ENCODE data around the gene RUNX1.

RUNX1 gene

DNA sequence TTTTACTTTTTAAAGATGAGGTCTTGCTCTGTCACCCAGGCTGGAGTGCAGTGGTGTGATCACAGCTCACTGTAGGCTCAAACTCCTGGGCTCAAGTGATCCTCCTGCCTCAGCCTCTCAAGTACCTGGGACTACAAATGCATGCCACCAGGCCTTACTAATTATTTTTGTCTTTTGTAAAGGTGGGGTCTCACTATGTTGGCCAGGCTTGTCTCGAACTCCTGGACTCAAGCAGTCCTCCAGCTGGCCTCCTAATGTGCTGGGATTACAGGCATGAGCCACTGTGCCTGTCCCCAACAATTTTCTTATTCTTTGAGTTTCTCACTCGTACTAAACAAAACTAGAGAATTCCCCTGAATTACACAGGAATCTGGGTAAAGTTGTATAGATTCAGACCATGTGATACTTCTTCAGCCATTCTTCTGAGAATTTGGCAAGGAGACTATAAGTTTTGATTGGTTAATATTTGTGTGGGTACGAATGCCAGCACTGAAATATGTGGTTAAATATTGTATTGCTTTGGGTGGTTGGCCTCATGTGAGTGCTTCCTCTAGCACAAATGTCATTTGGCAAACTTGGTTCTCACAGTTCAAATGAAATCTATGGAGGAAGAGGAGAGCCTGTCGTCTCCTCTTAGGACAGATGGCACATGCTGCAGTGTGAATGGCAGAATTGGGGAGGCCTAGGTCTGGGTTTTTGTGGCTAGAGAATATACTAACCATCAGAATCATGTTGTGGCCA lies 104.9 kb downstream of the RUNX1 start:
- no peak overlapping the region for H3K4me3 ChIP-seq (ENCODE audit: low read depth, low read length)
- H3K4me1 ChIP-seq, result no peaks in the 10 kb centered on the region
- TF ChIP-seq, protein P1, sequence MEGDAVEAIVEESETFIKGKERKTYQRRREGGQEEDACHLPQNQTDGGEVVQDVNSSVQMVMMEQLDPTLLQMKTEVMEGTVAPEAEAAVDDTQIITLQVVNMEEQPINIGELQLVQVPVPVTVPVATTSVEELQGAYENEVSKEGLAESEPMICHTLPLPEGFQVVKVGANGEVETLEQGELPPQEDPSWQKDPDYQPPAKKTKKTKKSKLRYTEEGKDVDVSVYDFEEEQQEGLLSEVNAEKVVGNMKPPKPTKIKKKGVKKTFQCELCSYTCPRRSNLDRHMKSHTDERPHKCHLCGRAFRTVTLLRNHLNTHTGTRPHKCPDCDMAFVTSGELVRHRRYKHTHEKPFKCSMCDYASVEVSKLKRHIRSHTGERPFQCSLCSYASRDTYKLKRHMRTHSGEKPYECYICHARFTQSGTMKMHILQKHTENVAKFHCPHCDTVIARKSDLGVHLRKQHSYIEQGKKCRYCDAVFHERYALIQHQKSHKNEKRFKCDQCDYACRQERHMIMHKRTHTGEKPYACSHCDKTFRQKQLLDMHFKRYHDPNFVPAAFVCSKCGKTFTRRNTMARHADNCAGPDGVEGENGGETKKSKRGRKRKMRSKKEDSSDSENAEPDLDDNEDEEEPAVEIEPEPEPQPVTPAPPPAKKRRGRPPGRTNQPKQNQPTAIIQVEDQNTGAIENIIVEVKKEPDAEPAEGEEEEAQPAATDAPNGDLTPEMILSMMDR (IDR thresholded peaks at IDR 0.05), result no peak
- no peaks in the 10 kb centered on the region for H3K27me3 ChIP-seq (ENCODE audit: control insufficient read depth, insufficient read depth, low read length)
- H3K36me3 ChIP-seq (ENCODE audit: control insufficient read depth, insufficient read depth, low read length), result no peaks in the 10 kb centered on the region
- no peak overlapping the region for H3K9ac ChIP-seq
- H2AFZ ChIP-seq, result no peak overlapping the region
- no peaks in the 10 kb centered on the region for H3K79me2 ChIP-seq
- no peak overlapping the region for H3K4me2 ChIP-seq (ENCODE audit: low read length)
- no peak overlapping the region for H3K27ac ChIP-seq
- H3K9me3 ChIP-seq (ENCODE audit: control insufficient read depth, low read length), result no peaks in the 10 kb centered on the region

DNA sequence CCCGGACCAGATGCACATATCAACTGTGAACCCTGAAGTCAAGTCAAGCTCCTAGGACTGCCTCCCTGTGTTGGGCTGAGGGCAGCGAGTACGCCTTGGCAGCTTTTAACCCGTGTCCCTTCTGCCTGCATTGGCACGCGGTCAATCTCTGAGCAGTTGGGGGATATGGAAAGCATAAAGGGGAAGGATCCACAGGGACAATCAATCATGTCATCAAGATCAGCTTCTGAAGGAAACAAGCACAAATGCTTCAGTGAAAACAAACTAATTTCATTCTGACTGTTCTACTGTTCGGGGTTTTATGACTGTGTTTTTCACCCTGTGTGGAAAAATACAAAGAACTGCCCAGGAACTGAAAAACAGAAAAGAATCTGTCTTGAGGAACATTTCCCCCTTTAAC lies 106.2 kb downstream of the RUNX1 start:
- Histone ChIP-seq H3K4me1 (no peaks in the 10 kb centered on the region), H3K79me2 (no peaks in the 10 kb centered on the region), H3K36me3 (ENCODE audit: control insufficient read depth, insufficient read depth, low read length) (no peaks in the 10 kb centered on the region), H3K9ac (no peak overlapping the region), H3K9me3 (ENCODE audit: control insufficient read depth, low read length) (no peaks in the 10 kb centered on the region), H2AFZ (no peak overlapping the region), H3K4me3 (ENCODE audit: low read depth, low read length) (no peak overlapping the region), H3K27ac (no peak overlapping the region), H3K4me2 (ENCODE audit: low read length) (no peak overlapping the region), H3K27me3 (ENCODE audit: control insufficient read depth, insufficient read depth, low read length) (no peaks in the 10 kb centered on the region)
- TF ChIP-seq, protein P1 (IDR thresholded peaks at IDR 0.05), result no peak

DNA sequence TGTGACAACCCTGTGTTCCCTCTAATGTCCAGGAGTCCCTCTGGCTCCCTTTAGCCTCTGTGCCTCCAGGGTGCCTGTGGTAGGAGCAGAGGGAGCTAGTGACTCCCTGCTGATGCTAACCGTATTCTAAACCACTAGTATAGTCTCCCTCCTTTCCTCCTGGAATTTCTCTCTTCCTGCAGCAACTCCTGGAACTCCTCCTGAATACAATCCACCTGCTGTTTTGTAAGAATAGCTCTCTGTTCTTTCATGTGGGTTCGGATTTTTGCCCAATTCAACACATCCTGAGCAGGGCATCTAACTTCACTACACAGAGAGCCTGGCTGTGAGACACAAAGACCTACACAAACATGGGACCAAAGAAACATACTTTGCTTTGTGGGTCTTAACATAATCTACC lies 107.9 kb downstream of the RUNX1 start:
- H3K9ac ChIP-seq, result no peak overlapping the region
- no peaks in the 10 kb centered on the region for H3K4me1 ChIP-seq
- H2AFZ ChIP-seq, result no peak overlapping the region
- H3K9me3 ChIP-seq (ENCODE audit: control insufficient read depth, low read length), result no peaks in the 10 kb centered on the region
- no peaks in the 10 kb centered on the region for H3K27me3 ChIP-seq (ENCODE audit: control insufficient read depth, insufficient read depth, low read length)
- H3K4me2 ChIP-seq (ENCODE audit: low read length), result no peak overlapping the region
- no peaks in the 10 kb centered on the region for H3K79me2 ChIP-seq
- TF ChIP-seq, protein P1 (IDR thresholded peaks at IDR 0.05), result no peak
- H3K27ac ChIP-seq, result no peak overlapping the region
- H3K4me3 ChIP-seq (ENCODE audit: low read depth, low read length), result no peak overlapping the region
- H3K36me3 ChIP-seq (ENCODE audit: control insufficient read depth, insufficient read depth, low read length), result no peaks in the 10 kb centered on the region

DNA sequence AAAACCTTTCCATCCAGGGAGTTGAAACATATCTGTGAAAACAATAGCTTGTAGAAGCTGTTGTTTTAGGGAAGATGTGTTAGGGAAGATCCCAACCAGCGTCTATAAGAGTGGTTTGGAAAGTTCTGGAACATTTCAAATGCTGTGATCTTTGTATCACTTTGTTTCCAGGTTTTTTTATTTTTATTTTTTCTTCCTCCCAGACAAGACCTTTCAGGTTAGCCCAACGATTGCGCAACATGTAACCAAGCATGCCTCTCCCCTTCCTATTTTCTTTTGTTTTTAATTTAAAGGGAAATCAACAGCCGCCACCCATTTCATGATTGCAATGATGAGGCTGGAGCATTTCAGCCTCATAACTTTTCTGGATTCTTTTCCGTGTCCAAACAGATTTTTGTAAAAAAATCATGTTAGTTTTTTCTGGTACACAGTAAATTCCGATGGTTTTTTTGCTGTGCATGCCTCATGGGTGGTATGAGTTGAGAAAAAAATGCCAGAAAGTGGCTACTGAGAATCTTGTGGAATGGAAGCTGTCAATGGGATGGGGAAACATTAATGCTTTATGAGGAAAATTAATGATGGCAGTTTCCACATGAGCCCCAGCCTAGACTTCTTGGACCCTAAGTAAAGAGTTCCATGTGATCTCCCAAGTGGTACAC lies 109.3 kb downstream of the RUNX1 start:
- H3K4me3 ChIP-seq (ENCODE audit: low read depth, low read length), result no peak overlapping the region
- H3K27me3 ChIP-seq (ENCODE audit: control insufficient read depth, insufficient read depth, low read length), result no peaks in the 10 kb centered on the region
- no peaks in the 10 kb centered on the region for H3K79me2 ChIP-seq
- no peaks in the 10 kb centered on the region for H3K9me3 ChIP-seq (ENCODE audit: control insufficient read depth, low read length)
- TF ChIP-seq, protein P1 (IDR thresholded peaks at IDR 0.05), result no peak
- H3K4me1 ChIP-seq, result no peaks in the 10 kb centered on the region
- H2AFZ ChIP-seq, result no peak overlapping the region
- H3K36me3 ChIP-seq (ENCODE audit: control insufficient read depth, insufficient read depth, low read length), result no peaks in the 10 kb centered on the region
- no peak overlapping the region for H3K9ac ChIP-seq
- no peak overlapping the region for H3K4me2 ChIP-seq (ENCODE audit: low read length)
- no peak overlapping the region for H3K27ac ChIP-seq
